NCI-H1930 (cell line): Measurements from ENCODE around the gene PCDHGC4.

Experiments used
- DNase-seq, 2 experiments: peaks; one replicate each; lab custom pipeline; 2025; lab: John Stamatoyannopoulos, UW

Gene PCDHGC4

DNA sequence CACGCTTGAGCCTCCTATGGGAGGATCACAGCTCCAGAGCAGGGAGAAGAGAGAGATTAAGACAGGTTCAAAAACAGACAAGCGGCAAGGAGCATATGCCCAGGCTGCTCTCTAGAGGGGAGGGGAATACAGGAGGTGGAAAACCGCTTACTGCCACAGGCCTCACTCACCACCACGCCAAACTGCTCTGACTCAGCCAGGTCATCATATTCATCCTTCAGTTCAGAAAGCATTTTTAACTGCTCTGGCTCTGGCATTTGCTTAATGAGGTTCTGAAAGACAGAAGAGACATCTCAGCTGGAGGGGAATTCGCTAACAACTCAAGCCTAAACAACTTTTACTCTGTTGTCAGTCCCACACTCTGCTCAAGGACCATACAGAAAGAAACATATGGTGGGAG, 44.2 kb downstream of the PCDHGC4 start:
- DNase-seq = no peak

DNA sequence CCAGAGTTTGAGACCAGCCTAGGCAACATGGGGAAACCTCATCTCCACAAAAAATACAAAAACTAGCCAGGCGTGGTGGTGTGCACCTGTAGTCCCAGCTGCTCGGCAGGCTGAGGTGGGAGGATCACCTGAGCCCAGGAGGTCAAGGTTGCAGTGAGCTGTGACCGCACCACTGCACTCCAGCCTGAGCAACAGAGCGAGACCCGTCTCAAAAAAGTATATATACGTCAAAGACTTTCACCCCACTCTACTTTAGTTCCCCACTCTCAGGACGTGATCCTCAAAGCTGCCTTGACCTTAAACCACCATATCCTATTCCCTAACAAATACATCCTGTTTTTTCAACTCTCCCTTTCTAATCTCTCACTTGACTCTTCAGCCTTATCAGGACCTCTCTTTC, 45.0 kb downstream of the PCDHGC4 start:
- no peak for DNase-seq

DNA sequence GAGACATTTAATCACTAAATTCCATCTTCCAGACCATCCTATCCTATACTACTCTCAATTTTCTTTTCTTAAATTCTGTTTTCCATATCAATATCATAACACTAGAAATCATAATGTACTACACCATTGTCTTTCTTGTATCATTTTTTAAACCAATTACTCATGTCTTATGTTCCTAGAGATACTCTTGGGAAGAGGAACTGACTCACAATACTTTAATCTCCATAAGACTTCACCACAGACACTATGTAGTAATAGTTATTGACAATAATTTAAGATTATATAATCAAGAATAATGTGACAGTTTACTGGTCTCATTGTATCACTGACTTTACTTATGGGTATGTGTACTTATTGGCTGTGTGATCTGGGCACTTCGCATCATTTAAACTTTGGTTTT, 47.9 kb downstream of the PCDHGC4 start:
- DNase-seq = no peak

DNA sequence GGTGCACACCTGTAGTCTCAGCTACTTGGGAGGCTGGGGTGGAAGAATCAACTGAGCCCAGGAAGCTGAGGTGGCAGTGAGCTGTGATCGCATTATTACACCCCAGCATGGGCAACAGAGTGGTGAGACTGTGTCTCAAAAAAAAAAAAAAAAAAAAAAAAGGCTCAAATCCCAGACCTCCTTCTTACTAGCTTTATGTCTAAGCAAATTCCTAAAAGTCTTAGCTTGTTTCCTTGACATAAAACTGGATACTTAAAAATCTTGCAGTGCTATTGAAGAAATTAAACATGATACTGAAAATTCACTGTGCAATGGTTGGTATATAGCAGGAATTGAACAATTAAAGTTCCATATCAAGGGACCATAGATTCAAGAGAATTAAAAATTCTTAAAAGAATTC, 49.1 kb downstream of the PCDHGC4 start:
- DNase-seq = no peak

DNA sequence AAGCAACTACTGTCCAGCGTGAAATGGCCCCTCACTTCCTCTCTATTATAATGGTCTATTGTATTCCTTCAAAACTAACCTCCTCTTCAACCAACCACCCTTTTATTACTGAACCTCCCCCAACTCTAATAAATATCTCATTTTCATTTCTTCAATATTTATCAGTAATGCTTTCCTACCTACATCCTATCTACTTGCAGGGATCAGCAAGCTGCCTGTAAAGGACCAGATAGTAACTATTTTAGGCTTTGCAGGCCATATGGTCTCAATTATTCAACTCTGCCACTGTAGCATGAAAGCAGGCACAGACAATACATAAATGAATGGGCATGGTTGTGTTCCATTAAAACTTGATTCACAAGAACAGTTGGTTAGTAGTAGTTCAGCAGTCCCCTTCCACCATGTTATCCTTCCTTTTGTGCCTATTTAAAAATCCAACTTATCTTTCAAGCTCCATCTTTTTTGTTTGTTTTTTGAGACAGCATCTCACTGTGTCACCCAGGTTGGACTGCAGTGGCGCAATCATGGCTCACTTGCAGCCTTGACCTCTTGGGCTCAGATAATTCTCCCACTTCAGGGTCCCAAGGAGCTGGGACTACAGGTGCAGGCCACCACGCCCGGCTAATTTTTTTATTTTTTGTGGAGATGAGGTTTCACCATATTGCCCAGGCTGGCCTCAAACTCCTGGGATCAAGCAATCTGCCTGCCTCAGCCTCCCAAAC, 49.8 kb downstream of the PCDHGC4 start:
- DNase-seq = no peak
